Esophagus squamous epithelium (tissue), 5 donors: ENCODE data around the gene DDX59. TPM values are rescaled to one million over a fixed set of nuclear protein-coding genes. Genes with fewer than 3 reads are reported as not detected.

Experiments used
- DNase-seq: peaks from one replicate; lab custom pipeline; 2025; lab: John Stamatoyannopoulos, UW
- H3K27ac ChIP-seq, 4 donors: fragments of 200-600 bp; sonication (generic); one replicate each; pipeline ENCODE4 v1.5.1; 2016 to 2019; ENCODE audit warnings: mild to moderate bottlenecking in 1 of 4
- H3K27me3 ChIP-seq, 4 donors: fragments of 200-600 bp; sonication (generic); 1 replicate in 3 of 4; 2 replicates in 1 of 4; pipeline versions ENCODE4 v1.5.1 to v1.6.0; 2017 to 2021; ENCODE audit warnings: antibody characterized with exemption in 1 of 4
- H3K36me3 ChIP-seq, 3 donors: fragments of 200-600 bp; sonication (generic); one replicate each; pipeline ENCODE4 v1.5.1; 2016 to 2019
- H3K4me1 ChIP-seq, 3 donors: fragments of 200-600 bp; sonication (generic); one replicate each; pipeline ENCODE4 v1.5.1; 2017 to 2019
- H3K4me3 ChIP-seq, 4 donors: fragments of 200-600 bp; sonication (generic); 1 replicate in 3 of 4; 2 replicates in 1 of 4; pipeline ENCODE4 v1.5.1; 2016 to 2019; ENCODE audit warnings: mild to moderate bottlenecking in 2 of 4, moderate library complexity in 1 of 4
- H3K9me3 ChIP-seq, 3 donors: fragments of 200-600 bp; sonication (generic); one replicate each; pipeline ENCODE4 v1.5.1; 2016 to 2019
- POLR2A ChIP-seq, 4 donors: fragments of 450-650 bp; IDR thresholded peaks; one replicate each; pipeline ENCODE4 v1.6.1; 2017; ENCODE audit warnings: antibody characterized with exemption in 4 of 4, mild to moderate bottlenecking in 4 of 4, moderate library complexity in 3 of 4
- WGBS, 2 donors: methylation state at CpG; one replicate each; pipeline ENCODE4 v1.1.5; 2018; 5-methylcytosine and 5-hydroxymethylcytosine counted together
- intact Hi-C: fragments of 100-400 bp; cut with DNase I; formaldehyde crosslinking; loops from one replicate; pipeline ENCODE4 v1.15.0; 2022
- total RNA-seq, 4 donors: library from RNA; depleted of rRNA; stranded (reverse); fragments of >200 nt; gene quantifications; one replicate each; pipeline ENCODE4 v1.1.0, GENCODE V29; 2016
- TF ChIP-seq, protein P1 (sequence below), 6 experiments: fragments of 450-650 bp in 4 of 6; fragments of 200-600 bp in 2 of 6; sonication (generic) in 2 of 6; IDR thresholded peaks; one replicate each; pipeline ENCODE4 v1.5.1; 2016 to 2019; ENCODE audit warnings: antibody characterized with exemption in 6 of 6, mild to moderate bottlenecking in 4 of 6, moderate library complexity in 4 of 6
- donor health status: DM: yes; HTN: yes; CAD: no.

Gene DDX59
- total RNA-seq, 4 donors from 2014 or later = 10.2 to 16.8 (median 12.4) TPM

DNA sequence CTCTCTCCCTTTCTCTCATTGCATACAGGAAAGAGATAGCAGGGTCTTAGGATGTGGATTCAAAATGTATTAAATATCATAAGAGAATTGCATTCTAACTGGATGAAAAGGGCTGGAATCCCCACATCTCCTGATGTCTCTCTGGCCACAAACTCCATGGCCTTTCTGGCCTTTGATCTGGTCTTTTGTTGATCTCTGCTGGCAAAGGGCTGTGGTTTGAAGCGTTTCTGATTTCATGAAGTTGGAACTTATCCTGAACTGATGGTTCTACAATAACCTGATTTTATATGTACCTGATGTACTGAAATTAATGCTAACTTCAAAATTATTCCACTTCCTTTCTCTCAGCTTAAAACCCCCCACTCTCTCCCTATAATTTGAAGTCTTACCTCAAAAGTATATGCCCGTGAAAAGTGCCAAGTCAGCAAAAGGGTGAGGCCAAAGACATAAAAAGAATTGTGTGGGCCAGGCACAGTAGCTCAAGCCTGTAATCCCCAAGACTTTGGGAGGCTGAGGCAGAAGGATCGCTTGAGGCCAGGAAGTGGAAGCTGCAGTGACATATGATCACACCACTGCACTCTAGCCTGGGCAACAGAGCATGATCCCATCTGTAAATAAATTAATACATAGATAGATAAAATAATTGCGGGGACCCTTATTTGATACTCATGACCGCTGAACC lies 42.7 kb downstream of the DDX59 start:
- intact Hi-C loops = loop anchor here (10.0 kb wide), 1 partner anchor 178 kb away; no protein-coding TSS in a partner anchor
- no peaks in the 10 kb centered on the region for H3K9me3 ChIP-seq
- DNase-seq = no peak
- peaks cover 0 to 24% (median 0%) of the 10 kb centered on the region in 3 donors for H3K4me1 ChIP-seq
- TF ChIP-seq, protein P1, sequence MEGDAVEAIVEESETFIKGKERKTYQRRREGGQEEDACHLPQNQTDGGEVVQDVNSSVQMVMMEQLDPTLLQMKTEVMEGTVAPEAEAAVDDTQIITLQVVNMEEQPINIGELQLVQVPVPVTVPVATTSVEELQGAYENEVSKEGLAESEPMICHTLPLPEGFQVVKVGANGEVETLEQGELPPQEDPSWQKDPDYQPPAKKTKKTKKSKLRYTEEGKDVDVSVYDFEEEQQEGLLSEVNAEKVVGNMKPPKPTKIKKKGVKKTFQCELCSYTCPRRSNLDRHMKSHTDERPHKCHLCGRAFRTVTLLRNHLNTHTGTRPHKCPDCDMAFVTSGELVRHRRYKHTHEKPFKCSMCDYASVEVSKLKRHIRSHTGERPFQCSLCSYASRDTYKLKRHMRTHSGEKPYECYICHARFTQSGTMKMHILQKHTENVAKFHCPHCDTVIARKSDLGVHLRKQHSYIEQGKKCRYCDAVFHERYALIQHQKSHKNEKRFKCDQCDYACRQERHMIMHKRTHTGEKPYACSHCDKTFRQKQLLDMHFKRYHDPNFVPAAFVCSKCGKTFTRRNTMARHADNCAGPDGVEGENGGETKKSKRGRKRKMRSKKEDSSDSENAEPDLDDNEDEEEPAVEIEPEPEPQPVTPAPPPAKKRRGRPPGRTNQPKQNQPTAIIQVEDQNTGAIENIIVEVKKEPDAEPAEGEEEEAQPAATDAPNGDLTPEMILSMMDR (IDR thresholded peaks at IDR 0.05) = no peak
- no peak for TF ChIP-seq POLR2A (IDR thresholded peaks at IDR 0.05)
- H3K27me3 ChIP-seq = no peaks in the 10 kb centered on the region
- H3K4me3 ChIP-seq = no peak overlapping the region
- H3K36me3 ChIP-seq = no peaks in the 10 kb centered on the region
- WGBS, 2 donors = 61 to 78% methylated on average over 5 of the region's 5 CpGs
- no peak overlapping the region for H3K27ac ChIP-seq

DNA sequence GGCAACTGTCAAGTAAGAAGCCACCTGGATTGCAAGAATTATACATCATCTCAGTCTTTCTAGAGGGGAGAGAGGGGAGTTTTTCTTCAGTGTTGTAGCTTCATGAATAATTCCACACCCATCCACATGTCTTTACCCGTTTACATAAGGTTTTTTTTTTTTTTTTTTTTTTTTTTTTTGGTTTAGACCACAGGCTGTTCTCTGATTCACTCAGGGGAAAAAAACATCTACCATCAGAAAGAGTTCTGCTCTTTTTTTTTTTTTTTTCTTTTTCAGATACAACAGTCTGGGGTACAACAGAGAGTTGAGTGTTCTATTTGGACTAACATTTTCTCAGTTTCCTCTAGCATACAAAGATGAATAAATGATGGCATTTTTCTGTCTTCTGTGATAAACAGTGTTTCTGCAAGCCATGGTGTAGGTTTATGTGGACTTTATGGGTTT lies 44.3 kb downstream of the DDX59 start:
- 0 to 10% methylated on average over 1 of the region's 1 CpG for WGBS, 2 donors
- intact Hi-C loops = loop anchor here (10.0 kb wide), 1 partner anchor 179 kb away; no protein-coding TSS in a partner anchor

DNA sequence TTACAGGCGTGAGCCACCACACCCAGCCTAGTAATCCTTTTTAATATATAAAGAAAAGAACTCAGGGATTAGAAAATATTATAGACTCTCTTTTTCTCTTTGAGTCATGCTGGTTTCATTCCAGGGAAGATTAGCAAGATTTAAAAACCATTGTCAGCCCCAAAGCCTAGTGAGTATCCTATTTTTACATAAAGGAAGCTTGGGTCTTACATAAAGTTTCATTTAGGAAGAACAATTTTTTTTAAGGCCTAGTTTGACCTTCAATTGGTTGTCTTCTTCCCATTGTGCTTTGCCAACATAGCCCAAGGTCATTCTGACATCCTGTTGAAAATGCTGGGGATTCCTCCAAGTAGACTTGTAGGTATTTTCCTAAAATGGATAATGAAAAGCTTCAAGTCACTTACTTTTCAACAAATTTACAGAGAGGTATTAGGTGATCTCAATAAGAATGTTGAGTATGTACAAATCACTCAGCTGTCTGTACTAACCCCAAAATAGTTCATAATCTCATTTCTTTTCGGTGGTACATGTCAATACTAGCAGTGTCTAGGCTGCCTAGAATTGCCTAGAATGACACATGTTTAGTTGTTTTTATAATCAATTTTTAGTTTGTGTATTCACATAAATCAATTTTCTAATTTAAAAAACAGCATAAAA lies 44.9 kb downstream of the DDX59 start:
- intact Hi-C loops = loop anchor here (10.0 kb wide), 1 partner anchor 180 kb away; no protein-coding TSS in a partner anchor
- H3K9me3 ChIP-seq = no peaks in the 10 kb centered on the region
- H3K4me1 ChIP-seq = peaks cover 0 to 41% (median 8%) of the 10 kb centered on the region in 3 donors
- TF ChIP-seq, protein P1 (IDR thresholded peaks at IDR 0.05) = no peak
- no peak for TF ChIP-seq POLR2A (IDR thresholded peaks at IDR 0.05)
- no peaks in the 10 kb centered on the region for H3K36me3 ChIP-seq
- H3K27me3 ChIP-seq = no peaks in the 10 kb centered on the region
- WGBS, 2 donors = 42 to 46% methylated on average over 2 of the region's 2 CpGs
- no peak for DNase-seq
- peak overlapping the region in 3 of 4 donors; percentile 22 to 72 (median 48) for H3K27ac ChIP-seq
- no peak overlapping the region for H3K4me3 ChIP-seq

More for the DNA sequence above, 44.3 kb downstream of the DDX59 start:
- peak overlapping the region in 3 of 4 donors; percentile 22 to 72 (median 48) for H3K27ac ChIP-seq
- no peak for DNase-seq
- no peak overlapping the region for H3K4me3 ChIP-seq
- no peaks in the 10 kb centered on the region for H3K36me3 ChIP-seq
- no peak for TF ChIP-seq POLR2A (IDR thresholded peaks at IDR 0.05)
- TF ChIP-seq, protein P1 (IDR thresholded peaks at IDR 0.05) = no peak
- no peaks in the 10 kb centered on the region for H3K27me3 ChIP-seq
- peaks cover 0 to 36% (median 4%) of the 10 kb centered on the region in 3 donors for H3K4me1 ChIP-seq
- H3K9me3 ChIP-seq = no peaks in the 10 kb centered on the region

DNA sequence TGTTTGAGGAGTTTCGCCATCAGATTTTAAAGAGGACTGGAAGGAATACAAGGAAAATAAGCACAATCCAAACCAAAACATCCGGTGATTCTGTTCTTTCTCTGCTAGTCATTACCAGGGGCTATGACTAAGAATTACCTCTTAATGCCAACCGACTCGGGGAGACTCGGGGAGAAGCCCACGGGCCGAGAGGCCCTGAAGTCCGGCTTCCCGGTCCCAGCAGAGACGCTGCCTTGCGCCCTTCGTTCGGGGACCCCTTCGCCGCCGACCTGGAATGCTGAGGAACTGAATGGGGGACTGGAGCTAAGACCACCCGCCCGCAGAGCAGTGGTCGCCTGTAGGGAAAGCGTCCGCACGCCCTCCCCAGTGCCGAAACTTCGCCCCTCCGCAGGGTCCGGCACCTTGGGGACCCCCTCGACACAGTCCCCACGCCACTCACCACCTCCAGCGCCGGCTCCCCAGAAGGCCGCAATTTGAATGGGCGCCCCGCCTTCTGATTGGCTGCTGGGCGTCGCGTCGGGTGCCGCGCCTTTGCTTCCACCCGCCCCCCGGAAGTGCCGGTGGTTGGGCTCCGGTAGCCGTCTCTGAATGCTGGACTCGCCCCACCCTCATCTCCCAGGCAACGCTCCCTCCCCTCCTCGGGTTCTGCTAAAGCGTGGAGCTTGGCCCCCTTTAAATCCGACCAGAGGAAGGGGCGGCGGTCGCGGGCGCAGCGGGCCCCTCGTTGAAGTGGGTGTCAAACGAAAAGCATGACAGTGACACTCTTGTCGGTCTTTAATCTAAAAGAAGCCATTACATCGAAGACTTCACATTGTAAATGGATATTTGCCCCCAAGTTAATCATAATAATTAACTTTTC lies 49.2 kb downstream of the DDX59 start, which contains the start of gene KIF14:
Gene KIF14 (minus strand): TSS at position 479 of the 859 bp plus-strand sequence. CDS start 2,028 bp downstream, outside the sequence.
- intact Hi-C loops = loop anchor here (10.0 kb wide), 1 partner anchor 184 kb away; no protein-coding TSS in a partner anchor
- Histone ChIP-seq H3K36me3 (no peaks in the 10 kb centered on the region), H3K4me3 (peak within 1 kb of the TSS; percentile 42 to 77 (median 62)), H3K4me1 (peaks cover 0 to 39% (median 9%) of the 10 kb centered on the region in 3 donors), H3K27me3 (no peaks in the 10 kb centered on the region), H3K9me3 (no peaks in the 10 kb centered on the region), H3K27ac (peak within 1 kb of the TSS; percentile 64 to 81 (median 77))
- DNase-seq = peak; percentile 59
- WGBS, 2 donors = 0% methylated on average over 21 to 32 of the region's 59 CpGs
- TF ChIP-seq, protein P1 (IDR thresholded peaks at IDR 0.05) = no peak
- TF ChIP-seq POLR2A (IDR thresholded peaks at IDR 0.05) = peak in 1 of 4 donors; percentile 32
